AG10803 (cell line): ENCODE results near the gene TNRC6C.
"Not testable (repeated sequence)": the region's sequence is repeated elsewhere in the genome, so short reads cannot be mapped to it uniquely, and the experiment has no call there.

Source experiments
- DNase-seq: peaks from one replicate; pipeline ENCODE4 v3.0.0; 2010; ENCODE audit warnings: low read depth
- H3K4me3 ChIP-seq: 2 replicates; pipeline ENCODE4 v1.5.1; 2011; ENCODE audit warnings: mild to moderate bottlenecking, low read length, control low read depth
- CTCF ChIP-seq: conservative IDR thresholded peaks from 2 replicates; pipeline ENCODE4 v1.5.1; 2011; ENCODE audit warnings: mild to moderate bottlenecking, low read length, control low read depth, inconsistent platforms

TNRC6C gene

GRCh38 chr17:78138204-78139060 lies 179.9 kb downstream of the TNRC6C start:
- no peak for DNase-seq
- no peak overlapping the region for H3K4me3 ChIP-seq
- TF ChIP-seq CTCF, result no peak

- H3K4me3 ChIP-seq, DNase-seq: not testable (repeated sequence)
These were observed 181.3 kb downstream of the TNRC6C start for GRCh38 chr17:78139861-78140168.

GRCh38 chr17:78140169-78141051 lies 181.9 kb downstream of the TNRC6C start:
- no peak overlapping the region for H3K4me3 ChIP-seq
- peak; percentile 53 for DNase-seq
- TF ChIP-seq CTCF, result no peak

- H3K4me3 ChIP-seq, result no peak overlapping the region
- TF ChIP-seq CTCF, result no peak
- DNase-seq, result no peak
These were observed 183.1 kb downstream of the TNRC6C start for GRCh38 chr17:78141437-78142118.

GRCh38 chr17:78142119-78142861 lies 183.8 kb downstream of the TNRC6C start:
- DNase-seq, result peak; percentile 13
- H3K4me3 ChIP-seq, result no peak overlapping the region

GRCh38 chr17:78143214-78144146 lies 185.0 kb downstream of the TNRC6C start:
- no peak for DNase-seq
- H3K4me3 ChIP-seq, result no peak overlapping the region
- no peak for TF ChIP-seq CTCF

More at GRCh38 chr17:78142119-78142861, 183.8 kb downstream of the TNRC6C start:
- no peak for TF ChIP-seq CTCF
